Occipital lobe (tissue), 2 donors: Measurements from ENCODE around the gene GPR35. TPM values are rescaled to one million over a fixed set of nuclear protein-coding genes. Genes with fewer than 3 reads are reported as not detected.

Source experiments
- DNase-seq: peaks from one replicate; lab custom pipeline; 2025; lab: John Stamatoyannopoulos, UW
- total RNA-seq: library from RNA; depleted of rRNA; stranded (reverse); fragments of >200 nt; gene quantifications from one replicate; pipeline ENCODE4 v1.2.3, GENCODE V29; 2014

GPR35 gene
- total RNA-seq, 1 donor from 2014 or later: 0.31 TPM

DNA sequence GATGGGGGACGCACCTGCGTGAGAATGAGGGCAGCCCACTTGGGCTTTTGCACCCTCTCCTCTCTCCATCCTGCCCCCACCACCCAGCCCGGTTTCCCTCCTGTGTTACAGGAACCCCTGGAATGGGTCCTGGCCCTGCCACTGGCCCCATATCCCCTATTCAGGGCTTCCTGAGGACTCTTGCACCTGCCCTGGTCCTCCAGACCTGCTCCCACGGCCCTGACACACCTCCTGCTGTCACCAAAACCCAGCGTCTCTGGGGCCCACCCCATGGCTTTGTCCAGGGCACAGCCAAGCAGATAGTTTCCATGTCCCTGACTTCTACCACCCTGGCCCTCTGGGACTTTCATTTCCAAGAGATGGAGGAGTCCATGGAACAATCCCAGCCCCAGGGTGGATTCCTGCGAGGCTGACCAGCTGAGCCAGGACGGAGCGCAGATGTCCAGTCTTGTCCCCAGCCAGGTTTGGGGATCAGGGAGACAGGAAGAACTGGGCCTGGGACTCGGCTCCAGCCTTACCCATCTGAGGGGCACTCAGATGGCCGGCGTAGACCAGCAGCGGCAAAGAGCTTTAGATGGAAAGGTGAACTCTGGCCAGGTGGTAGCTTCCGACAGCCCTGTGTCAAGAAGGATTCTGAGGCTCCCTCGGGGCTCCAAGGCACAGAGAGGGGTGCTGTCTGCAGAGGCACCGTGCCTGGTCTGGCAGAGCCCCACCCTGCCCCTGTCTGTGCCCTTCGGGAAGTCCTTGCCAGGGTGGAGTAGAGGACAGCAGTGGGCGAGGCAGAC lies 12.0 kb downstream of the GPR35 start:
- no peak for DNase-seq

DNA sequence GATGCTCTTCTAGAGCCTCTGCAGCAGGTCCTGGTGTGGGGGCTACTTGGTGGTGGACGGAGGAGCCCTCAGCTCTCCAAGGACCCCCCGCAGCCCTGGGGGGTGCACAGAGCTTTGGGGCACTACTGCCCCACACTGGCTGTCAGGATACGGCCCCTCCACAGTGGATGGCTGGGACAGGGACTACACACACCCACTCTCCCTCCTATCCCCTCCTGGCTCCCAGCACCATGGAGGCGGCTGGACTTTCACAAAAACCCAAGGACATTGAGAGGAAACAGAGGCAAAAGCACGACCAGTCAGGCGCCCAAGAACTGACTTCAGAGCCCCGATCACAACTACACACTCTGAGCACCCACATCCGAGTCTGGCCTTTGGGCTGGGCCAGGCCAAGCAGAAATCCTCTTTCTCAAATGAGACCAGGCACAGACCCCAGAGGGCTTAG lies 12.6 kb downstream of the GPR35 start:
- no peak for DNase-seq

DNA sequence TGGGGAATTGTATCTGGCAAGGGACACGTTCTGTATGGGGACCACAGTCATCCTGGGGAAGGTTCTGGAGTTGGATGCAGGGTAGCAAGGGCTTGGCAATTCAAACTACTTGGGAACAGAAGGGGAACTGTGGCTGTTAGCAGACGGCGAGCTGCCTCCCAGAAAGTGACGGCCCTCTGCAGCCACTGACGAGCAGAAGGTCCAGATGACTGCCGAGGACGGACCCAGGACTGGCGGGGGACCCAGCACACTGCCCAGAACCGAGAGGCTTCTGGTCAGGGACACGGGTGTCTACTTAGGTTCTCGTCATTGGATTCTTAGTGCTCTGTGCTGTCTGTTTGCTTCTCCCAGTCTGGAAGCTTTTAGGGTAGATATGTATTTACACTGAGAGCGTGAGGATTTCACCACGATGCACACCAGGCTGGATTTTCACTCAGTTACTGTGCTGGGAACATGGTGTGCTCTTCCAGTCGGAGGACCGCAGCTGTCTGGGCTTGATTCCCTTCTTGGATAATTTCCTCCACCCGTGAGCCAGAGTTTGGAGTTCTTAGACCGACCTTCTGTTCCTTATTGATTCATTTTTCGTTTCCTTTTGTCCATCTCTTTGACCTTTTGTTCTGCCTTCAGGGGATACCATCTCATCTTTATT lies 13.4 kb downstream of the GPR35 start:
- DNase-seq: no peak

DNA sequence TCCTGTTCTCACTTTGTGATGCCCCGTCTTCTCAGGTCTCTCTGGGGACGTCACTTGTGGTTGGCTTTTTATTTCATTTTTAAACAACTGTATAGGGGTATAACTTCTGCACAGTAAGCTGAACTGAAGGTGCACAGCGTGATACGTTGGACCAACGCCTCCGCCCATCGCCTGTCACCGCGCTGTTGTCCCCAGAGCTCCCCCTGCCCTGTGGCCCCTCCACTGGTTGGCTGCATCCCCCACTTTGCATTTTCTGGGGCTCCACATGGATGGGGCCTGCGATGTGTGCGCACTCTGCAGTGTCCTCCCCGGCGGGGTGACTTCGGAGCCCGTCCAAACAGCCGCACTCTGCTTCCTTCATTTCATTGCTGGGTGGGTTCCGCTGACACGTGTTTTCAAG lies 14.3 kb downstream of the GPR35 start:
- DNase-seq: no peak

DNA sequence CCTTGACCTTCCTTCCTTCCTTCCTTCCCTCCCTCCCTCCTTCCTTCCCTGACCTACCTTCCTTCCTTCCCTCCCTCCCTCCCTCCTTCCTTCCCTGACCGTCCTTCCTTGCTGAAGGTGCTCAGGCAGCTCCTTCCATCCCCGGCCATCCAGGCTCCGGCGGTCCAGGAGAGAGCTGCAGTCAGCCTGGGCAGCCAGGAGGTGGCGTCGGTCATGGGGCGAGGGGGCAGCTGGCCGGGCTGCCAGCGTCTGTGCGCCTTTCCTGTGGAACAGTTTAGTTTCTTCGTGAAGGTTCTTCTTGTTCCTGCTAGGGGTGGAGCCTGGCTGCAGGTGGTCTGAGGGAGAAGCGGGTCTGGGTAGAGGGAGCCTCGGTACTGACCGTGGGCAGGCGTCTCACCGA lies 15.7 kb downstream of the GPR35 start:
- DNase-seq: no peak

DNA sequence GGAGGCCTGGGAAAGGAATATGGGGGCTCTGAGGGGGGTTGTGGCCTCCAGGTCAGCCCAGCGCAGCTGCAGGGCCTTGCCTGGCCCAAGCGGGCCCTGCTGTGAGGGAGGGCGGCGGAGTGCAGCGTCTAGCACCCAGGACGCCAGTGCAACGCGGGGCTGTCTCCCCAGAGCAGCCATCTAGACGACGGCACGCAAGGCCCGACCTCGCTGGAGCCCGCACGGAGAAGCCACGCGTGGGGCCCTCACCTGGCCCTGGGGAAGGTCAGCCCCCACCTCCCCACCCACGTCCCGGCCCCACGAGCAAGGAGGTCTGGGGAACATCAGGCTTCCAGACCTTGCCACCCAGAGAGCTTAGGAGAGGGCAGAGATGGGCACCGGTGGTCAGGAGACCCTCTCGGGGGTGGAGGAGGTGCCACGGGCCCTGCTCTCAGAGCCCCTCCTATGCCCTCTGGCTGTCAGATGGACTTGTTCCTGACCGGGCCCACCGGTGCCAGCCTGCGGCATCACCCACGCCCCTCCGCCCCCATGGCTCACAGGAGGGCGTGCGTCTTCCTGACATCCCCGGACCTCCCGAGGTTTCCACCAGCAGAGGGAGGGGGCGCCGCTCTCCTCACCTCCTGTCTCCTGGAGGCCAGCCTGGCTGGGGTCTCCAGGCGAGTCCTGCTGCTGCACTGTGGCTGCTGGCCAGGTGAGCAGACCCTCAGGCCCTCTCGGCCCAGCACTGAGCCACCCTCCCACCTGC lies 17.0 kb downstream of the GPR35 start:
- no peak for DNase-seq

DNA sequence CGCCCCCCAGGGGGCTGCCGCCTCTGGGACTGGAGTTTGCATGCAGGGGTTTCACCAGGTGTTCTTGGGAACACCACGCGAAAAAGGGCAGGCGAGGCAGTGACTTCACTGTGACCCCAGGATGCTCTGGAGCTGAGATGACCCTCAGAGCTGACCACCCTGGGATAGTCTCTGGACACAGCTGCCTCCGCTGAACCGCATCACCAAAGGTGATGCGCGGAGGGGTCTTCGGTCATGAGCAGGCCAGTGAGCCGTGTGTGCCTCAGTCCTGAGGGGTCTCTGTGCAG lies 17.5 kb downstream of the GPR35 start:
- no peak for DNase-seq

DNA sequence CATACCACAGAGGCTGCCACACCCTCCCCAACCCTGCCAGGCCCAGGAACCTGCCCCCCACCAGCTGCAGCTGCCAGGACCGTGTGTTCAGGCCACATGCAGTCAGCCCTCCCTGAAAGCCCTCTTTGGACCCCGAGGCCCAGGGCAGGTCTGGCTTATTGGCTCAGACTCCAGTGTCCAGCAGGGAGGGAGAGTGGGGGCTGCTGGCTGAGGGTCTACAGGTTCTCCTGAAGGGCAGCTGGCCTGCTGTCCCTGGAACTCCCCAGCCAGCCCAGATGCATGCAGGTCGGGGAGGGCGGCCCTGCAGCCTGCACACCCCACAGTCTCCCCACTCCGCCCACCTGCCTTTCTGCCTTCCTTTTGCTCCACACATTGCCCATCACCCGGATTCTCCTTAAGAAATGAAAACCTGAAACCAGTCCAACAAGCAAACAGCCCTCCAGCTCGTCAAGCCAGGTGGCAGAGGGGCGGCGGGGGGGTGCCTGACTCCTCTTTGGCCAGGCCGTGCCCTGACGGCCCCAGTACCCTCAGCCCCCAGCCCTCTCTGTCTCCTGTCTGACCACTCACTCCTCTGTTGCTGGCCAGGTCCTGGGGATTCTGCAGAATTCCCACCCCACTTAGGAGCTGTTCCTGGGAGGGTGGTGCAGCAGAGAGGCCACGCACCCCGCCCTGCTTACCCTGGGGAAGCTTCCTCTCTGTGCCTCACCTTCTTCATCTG lies 18.0 kb downstream of the GPR35 start:
- no peak for DNase-seq

DNA sequence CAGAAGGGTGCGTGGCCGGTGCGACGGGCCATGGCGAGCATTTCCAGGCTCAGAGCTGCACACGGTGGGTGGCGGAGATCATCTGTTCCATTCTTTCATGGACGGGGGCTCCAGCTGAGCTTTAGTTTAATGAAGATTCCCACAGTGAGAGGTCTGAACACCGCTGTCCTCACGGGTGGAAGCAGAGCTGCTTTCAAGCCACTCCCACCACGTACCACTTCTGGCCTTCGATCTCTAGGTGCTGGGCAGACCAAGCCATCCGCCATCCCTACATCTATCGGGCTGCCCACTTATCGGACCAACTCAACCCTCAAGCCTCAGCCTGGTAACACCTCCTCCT lies 18.5 kb downstream of the GPR35 start:
- DNase-seq: no peak

DNA sequence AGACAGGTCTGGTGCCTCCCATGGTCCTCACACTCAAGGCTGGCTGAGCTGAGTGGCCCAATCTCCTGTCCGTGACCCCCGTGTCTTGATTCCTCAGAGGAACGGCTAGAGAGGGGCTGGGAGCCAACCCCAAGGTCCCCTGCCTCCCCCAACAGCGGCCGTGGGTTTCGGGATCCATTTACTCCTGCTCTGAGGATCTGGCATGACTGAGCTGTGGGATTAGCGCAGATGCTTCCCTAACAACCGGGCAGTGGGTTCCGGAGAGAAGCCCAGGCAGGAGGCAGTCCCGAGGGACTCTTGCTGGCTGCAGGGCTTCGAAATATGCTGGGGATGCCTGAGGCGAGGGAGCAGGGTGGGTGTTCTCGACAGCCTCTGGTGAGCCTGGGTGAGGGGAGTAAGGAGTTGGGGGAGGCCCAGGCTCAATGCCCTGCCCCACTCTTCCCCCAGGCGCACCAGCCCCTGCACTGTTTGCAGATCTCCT lies 18.9 kb downstream of the GPR35 start:
- no peak for DNase-seq

DNA sequence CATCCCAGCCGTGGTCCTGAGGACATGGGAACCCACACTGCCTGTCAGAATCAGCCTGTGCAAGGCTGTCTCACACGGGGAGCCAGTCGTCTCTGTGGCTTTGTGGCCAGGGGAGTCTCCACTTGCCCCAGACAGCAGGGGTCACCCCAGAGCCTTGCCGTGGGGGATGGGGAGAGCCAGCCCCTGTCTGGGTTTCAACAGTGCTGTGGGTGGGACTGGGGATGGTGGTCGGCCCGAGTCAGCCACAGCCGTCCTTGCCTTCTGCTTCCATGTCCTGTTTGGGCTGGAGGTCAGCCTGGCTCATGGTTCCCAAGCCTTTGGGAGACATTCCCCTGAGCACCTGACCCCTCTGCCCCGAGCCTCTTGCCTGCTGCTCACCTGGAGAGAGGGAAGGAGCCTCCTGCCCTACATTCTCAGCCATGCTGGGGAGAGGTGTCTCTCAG lies 19.6 kb downstream of the GPR35 start:
- no peak for DNase-seq

DNA sequence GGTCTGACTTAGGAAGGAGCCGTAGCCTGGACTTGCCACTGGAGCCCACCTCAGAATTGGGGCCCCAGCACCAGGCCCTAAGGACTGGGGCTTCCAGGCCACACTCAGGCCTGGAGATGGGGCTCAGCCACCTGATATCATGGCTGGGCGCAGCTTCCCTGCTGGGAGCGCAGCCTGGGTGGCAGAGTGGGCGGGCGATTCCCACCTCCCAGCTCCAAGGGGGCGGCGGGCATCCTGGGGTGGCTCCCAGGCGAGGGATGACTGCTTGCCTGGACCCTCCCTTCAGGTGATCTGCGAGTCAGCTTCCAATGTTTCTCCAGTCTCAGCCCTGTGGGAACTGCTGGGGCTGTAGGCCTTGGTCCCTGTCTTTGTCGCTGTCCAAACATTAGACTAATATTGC lies 20.1 kb downstream of the GPR35 start:
- DNase-seq: no peak

DNA sequence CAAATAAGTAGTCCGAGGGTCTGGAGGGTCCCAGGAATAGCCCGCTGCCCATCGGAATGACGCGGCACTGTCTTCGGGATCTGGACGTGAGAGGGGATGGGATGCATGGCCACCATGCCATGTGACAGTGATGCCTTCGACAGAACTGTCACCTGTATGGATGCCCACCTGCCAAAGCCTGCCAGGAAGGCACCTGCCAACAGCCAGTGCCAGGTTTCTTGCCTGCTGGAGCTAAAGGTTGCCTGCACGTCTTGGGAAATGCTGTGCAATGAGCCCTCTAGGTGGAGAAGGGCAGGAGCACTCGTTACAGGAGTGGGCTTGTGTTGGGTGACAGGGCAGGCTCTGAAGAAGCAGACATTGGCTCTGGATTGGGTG lies 20.5 kb downstream of the GPR35 start:
- DNase-seq: no peak

DNA sequence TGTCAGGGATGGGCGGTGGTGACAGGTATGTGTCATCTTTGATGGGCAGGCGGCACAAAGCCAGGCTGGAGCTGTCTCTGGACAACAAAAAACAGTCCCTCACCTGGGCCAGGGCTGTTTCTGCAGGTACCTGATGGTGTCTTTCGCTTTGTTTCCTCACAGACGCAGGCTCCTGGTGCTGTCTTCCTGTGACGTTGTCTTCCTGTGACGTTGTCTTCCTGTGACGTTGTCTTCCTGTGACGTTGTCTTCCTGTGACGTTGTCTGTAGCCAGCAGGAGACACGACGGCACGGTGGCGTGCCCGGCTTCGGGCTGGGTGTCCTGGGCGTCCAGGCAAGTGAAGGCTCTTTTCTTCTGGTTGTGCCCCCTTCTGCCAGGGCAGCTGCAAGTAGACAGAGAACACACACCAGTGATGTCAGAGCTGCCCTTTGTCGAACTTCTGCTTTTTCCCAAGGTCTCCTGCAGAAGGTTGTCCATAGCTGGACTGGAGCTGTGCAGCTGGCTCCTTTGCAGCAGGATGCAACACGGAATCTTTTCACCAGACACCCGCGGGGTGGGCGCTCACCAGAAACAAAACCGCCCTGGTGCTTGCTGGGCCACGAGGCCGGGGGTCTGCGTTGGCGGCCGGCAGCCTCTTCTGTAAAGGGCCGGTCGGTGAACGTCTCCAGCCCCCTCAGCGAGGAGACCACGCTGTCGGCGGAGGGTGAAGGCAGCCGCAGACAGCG lies 21.1 kb downstream of the GPR35 start:
- no peak for DNase-seq

DNA sequence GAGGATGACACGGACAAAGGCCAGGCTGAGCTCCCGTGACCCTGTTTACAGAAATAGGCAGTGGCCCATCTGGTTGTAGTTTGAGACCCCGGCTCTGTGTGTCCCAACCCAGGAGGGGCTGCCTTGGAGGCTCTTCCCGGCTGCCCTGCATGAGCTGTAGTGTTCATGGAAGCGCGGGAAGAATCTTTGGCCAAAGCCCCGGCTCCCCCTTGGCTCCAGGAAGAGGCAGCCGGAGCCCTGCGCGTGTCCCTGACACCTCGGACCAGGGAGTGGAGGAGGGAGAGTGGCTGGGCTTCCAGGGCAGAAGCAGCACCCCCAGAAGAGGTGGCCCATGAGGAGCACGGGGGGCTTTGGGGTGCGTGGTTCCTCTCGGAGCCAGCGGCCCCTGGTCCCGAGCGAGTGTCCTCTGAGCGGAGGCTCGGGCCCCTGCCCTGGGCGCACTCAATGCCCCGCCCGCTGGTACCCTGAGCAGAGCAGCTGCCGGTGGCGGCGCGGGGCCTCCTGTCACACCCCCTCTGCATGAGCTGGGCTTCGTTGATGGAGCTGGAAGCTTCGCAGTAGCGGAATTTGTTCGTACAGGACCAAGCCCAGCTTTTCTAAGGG lies 21.7 kb downstream of the GPR35 start:
- no peak for DNase-seq

DNA sequence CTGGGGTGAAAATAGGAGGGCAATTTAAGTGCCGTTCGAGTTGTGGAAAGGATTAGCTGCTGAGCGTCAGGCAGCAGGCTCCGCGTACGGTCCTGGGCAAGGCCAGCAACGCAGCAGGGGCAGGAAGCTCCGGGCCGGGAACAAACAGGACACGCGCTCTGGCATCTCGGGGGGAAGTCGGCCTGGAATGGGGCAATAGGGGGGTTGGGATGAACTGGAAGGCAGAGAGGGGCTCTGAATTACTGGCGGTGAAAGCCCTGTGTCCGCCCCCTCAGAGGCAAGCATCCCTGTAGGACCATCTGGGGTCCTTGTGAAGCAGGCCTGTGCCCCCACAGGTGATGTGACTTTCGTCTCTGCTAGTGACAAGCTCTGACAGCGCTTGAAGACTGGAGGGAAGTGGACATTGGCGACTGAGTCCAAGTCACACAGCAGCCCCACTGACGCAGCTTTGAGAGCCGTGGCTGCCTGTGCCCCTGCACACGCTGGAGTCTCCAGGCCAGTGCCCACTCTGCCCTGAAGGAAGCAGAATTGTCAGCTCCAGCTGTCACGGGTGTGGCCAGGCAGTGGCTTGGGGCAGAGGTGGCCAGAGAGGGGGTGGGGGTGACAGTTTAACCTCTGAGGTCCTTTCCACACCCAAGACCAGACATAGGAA lies 22.3 kb downstream of the GPR35 start:
- DNase-seq: no peak

DNA sequence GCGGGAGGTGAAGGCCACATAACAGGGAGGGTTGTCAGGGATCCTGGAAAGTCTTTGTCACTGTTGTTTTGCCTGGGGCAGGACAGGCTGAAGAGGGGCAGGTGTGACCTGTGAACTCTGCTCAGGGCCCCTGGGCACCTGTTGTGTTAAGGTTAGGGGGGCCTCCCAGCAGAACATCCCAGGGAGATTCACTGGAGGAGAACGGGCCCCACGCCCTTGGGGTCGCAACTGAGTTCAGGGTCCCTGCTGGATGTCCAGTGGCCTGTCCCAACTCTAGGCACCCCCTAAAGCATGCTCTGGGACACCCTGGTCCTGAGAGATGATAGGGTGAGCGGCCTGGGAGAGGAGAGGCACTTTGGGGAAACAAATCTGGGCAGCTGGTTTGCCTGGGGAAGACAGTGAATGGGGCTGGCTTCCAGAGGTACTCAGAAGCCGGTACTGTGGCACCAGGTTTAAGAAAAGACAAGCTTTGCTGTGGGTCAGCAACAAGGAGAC lies 22.9 kb downstream of the GPR35 start:
- DNase-seq: no peak

DNA sequence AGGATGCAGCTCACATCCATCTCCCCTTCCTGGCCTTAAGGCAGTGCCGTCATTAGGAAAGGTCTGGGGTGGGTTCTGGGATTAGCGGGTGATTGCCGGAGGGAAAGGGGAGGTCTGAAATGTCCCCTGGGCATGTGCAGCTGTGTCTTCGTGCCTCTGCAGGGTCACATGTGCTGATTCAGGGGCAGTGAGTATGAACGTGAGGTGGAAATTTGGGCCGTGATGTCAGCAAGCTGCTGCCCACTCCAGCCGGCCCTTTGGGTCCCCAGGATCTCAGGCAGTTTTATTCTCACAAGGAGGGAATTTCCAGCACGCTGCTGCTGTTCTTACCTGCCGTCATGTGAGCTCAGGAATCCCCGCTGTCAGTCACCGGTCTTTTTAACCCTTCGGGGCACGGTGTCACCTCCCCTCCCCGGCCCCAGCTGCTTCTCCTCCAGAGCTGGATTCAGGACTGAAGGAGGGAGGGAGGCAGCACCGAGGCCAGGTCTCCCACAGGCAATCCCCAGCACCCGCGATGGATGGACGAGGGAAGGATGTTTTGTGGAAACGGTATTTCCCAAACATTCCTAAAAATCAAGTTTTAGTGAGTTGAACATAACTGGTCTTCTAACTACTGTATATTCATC lies 23.5 kb downstream of the GPR35 start:
- no peak for DNase-seq

DNA sequence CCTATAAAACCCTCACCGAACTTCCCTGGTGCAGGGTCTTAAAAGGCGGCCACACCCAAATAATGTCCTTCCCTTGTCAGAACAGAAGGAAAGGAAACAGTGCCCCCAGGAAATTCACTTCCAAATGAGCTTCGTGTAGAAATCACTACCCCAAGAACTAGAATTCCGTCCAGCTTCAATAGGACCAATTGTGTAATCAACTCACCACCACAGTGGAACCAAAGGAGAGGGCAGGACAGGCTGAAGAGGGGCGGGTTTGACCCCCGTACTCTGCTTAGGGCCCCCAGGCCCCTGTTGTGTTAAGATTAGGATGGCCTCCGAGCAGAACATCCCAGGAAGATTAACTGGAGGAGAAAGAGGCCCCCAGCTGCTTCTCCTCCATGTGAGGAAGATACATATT lies 24.1 kb downstream of the GPR35 start:
- DNase-seq: no peak
